OCI-LY7 (cell line): ENCODE data around the gene TP53I11. TPM values are rescaled to one million over a fixed set of nuclear protein-coding genes. Genes with fewer than 3 reads are reported as not detected.
A peak's percentile ranks its signal among the peaks of the same experiment; 100 is the strongest.

Experiments used
- BruUV-seq: library from RNA; stranded (reverse); fragments of 400-500 nt; replicated peaks from 2 replicates; lab custom pipeline; 2021; lab: Mats Ljungman, UMichigan
- CTCF ChIA-PET: fragments of 300-600 bp; sonication (Branson Sonifier 250); formaldehyde crosslinking; loops from one replicate; lab custom pipeline; 2022; ENCODE audit warnings: antibody characterized with exemption; ENCODE audit not compliant: unreplicated experiment; lab: Charles Lee
- POLR2A ChIA-PET: fragments of 300-600 bp; sonication (Branson Sonifier 250); formaldehyde crosslinking; loops from one replicate; lab custom pipeline; 2022; ENCODE audit warnings: antibody characterized with exemption; lab: Charles Lee
- DNase-seq: peaks from one replicate; pipeline ENCODE4 v3.0.0-alpha.2; 2015; ENCODE audit warnings: low spot score
- H2AFZ ChIP-seq: fragments of 200-600 bp; sonication (generic), shearing (Covaris generic); 2 replicates; pipeline ENCODE4 v1.6.1; 2014; ENCODE audit warnings: mild to moderate bottlenecking, antibody characterized with exemption, low read length, moderate library complexity
- H3K27ac ChIP-seq: fragments of 200-600 bp; sonication (generic); 2 replicates; pipeline ENCODE4 v1.5.1; 2014; ENCODE audit warnings: mixed run types, low read depth, mild to moderate bottlenecking, moderate library complexity, low read length, inconsistent platforms; ENCODE audit not compliant: poor library complexity, severe bottlenecking
- H3K36me3 ChIP-seq: fragments of 200-600 bp; sonication (generic); 2 replicates; pipeline ENCODE4 v1.6.1; 2014; ENCODE audit warnings: mild to moderate bottlenecking, antibody characterized with exemption, low read length, moderate library complexity, mixed read lengths; ENCODE audit not compliant: insufficient read depth
- H3K4me1 ChIP-seq: fragments of 200-600 bp; sonication (generic); 2 replicates; pipeline ENCODE4 v1.5.1; 2014; ENCODE audit warnings: mild to moderate bottlenecking, low read length; ENCODE audit not compliant: insufficient read depth, poor library complexity, severe bottlenecking
- H3K4me2 ChIP-seq: fragments of 200-600 bp; sonication (generic); 2 replicates; pipeline ENCODE4 v1.6.1; 2014; ENCODE audit warnings: mild to moderate bottlenecking, low read length
- H3K4me3 ChIP-seq: fragments of 200-600 bp; sonication (generic); 2 replicates; pipeline ENCODE4 v1.5.1; 2014; ENCODE audit warnings: mild to moderate bottlenecking, low read depth, low read length; ENCODE audit not compliant: poor library complexity, severe bottlenecking
- H3K79me2 ChIP-seq: fragments of 200-600 bp; sonication (generic); 2 replicates; pipeline ENCODE4 v1.6.1; 2016; ENCODE audit warnings: low read depth, mild to moderate bottlenecking, low read length, moderate library complexity, mixed read lengths; ENCODE audit not compliant: insufficient read depth
- H3K9me2 ChIP-seq: fragments of 200-600 bp; sonication (generic); 2 replicates; pipeline ENCODE4 v1.6.1; 2016; ENCODE audit warnings: mild to moderate bottlenecking, low read length, mixed read lengths; ENCODE audit not compliant: insufficient read depth
- H3K9me3 ChIP-seq: fragments of 200-600 bp; sonication (generic); 2 replicates; pipeline ENCODE4 v1.6.1; 2014; ENCODE audit warnings: mild to moderate bottlenecking, mixed run types, low read length, mixed read lengths
- H4K20me1 ChIP-seq: fragments of 200-600 bp; sonication (generic); 2 replicates; pipeline ENCODE4 v1.6.1; 2014; ENCODE audit warnings: mild to moderate bottlenecking, antibody characterized with exemption, low read length, moderate library complexity, mixed read lengths; ENCODE audit not compliant: insufficient read depth
- CTCF ChIP-seq: fragments of 200-600 bp; sonication (generic); conservative IDR thresholded peaks from 2 replicates; pipeline ENCODE4 v1.5.1; 2014; ENCODE audit warnings: mild to moderate bottlenecking, antibody characterized with exemption, low read length, moderate library complexity, mixed read lengths
- EZH2phosphoT487 ChIP-seq: fragments of 200-600 bp; sonication (generic); IDR thresholded peaks from 2 replicates; pipeline ENCODE4 v1.6.1; 2018; ENCODE audit warnings: low read depth, borderline replicate concordance, mild to moderate bottlenecking, mixed run types, antibody characterized with exemption, low read length, moderate library complexity, mixed read lengths
- intact Hi-C: fragments of 100-400 bp; cut with micrococcal nuclease; formaldehyde crosslinking; loops from one replicate; pipeline ENCODE4 v1.10.0; 2022; ENCODE audit not compliant: unreplicated experiment
- total RNA-seq, 2 experiments: library from RNA; depleted of rRNA in 1 of 2; stranded (reverse); fragments of >200 nt in 1 of 2; shearing (Covaris generic) in 1 of 2; gene quantifications; 2 replicates each; pipeline ENCODE4 v1.2.3, GENCODE V29; 2014 to 2022

TP53I11 gene
- total RNA-seq, 2 experiments from 2014 or later = 0.25 to 0.51 TPM

- H4K20me1 ChIP-seq = no peaks in the 10 kb centered on the region
- no peak overlapping the region for H3K4me2 ChIP-seq
- TF ChIP-seq EZH2phosphoT487 = no peak
- TF ChIP-seq CTCF = 0 out of 2 replicates have a peak, but pooled peaks have one; percentile 12
- no peaks in the 10 kb centered on the region for H3K4me1 ChIP-seq
- no peaks in the 10 kb centered on the region for H3K9me3 ChIP-seq
- H3K36me3 ChIP-seq = no peaks in the 10 kb centered on the region
- BruUV-seq = no TSS peak
- CTCF ChIA-PET = interaction anchor here (0.6 to 2.9 kb wide), 4 partner anchors 8 to 177 kb away, joined by 4 to 12 read pairs (median 6); no protein-coding TSS in a partner anchor
- H2AFZ ChIP-seq = no peak overlapping the region
- H3K79me2 ChIP-seq = no peaks in the 10 kb centered on the region
- H3K27ac ChIP-seq = no peak overlapping the region
- POLR2A ChIA-PET = interaction anchor here (1.6 kb wide), 1 partner anchor 175 kb away, joined by 3 read pairs; no protein-coding TSS in a partner anchor
- no peak for DNase-seq
- intact Hi-C loops = loop anchor here (5.0 kb wide), 1 partner anchor 409 kb away; no protein-coding TSS in a partner anchor
- no peaks in the 10 kb centered on the region for H3K9me2 ChIP-seq
- no peak overlapping the region for H3K4me3 ChIP-seq
These were observed 22.5 kb downstream of the TP53I11 start for GRCh38 chr11:44928144-44928543.

- intact Hi-C loops = loop anchor here (1.0 to 5.0 kb wide), 2 partner anchors 178 to 410 kb away; no protein-coding TSS in a partner anchor
These were observed 23.5 kb downstream of the TP53I11 start for GRCh38 chr11:44927174-44927661.

More at GRCh38 chr11:44927174-44927661, 23.5 kb downstream of the TP53I11 start:
- Histone ChIP-seq H3K79me2 (no peaks in the 10 kb centered on the region), H3K4me1 (no peaks in the 10 kb centered on the region), H2AFZ (no peak overlapping the region), H3K27ac (no peak overlapping the region), H4K20me1 (no peaks in the 10 kb centered on the region), H3K36me3 (no peaks in the 10 kb centered on the region), H3K4me3 (no peak overlapping the region), H3K9me3 (no peaks in the 10 kb centered on the region), H3K4me2 (no peak overlapping the region), H3K9me2 (no peaks in the 10 kb centered on the region)
- BruUV-seq = no TSS peak
- peak; percentile 74 for DNase-seq
- TF ChIP-seq EZH2phosphoT487 (no peak), CTCF (peak; percentile 93)
- ChIA-PET POLR2A (interaction anchor here (0.9 to 1.6 kb wide), 2 partner anchors 16 to 176 kb away, joined by 3 read pairs; no protein-coding TSS in a partner anchor), CTCF (interaction anchor here (0.6 to 2.9 kb wide), 5 partner anchors 9 to 735 kb away, joined by 4 to 12 read pairs (median 6); no protein-coding TSS in a partner anchor)
